GM21423 (cell line): ENCODE data around the gene POLN.

Experiments used
- ATAC-seq: cut with Tn5 transposase; IDR thresholded peaks from one replicate; pipeline ENCODE4 v1.9.1; 2021; ENCODE audit warnings: mild to moderate bottlenecking, moderate library complexity; ENCODE audit not compliant: unreplicated experiment

POLN gene

DNA sequence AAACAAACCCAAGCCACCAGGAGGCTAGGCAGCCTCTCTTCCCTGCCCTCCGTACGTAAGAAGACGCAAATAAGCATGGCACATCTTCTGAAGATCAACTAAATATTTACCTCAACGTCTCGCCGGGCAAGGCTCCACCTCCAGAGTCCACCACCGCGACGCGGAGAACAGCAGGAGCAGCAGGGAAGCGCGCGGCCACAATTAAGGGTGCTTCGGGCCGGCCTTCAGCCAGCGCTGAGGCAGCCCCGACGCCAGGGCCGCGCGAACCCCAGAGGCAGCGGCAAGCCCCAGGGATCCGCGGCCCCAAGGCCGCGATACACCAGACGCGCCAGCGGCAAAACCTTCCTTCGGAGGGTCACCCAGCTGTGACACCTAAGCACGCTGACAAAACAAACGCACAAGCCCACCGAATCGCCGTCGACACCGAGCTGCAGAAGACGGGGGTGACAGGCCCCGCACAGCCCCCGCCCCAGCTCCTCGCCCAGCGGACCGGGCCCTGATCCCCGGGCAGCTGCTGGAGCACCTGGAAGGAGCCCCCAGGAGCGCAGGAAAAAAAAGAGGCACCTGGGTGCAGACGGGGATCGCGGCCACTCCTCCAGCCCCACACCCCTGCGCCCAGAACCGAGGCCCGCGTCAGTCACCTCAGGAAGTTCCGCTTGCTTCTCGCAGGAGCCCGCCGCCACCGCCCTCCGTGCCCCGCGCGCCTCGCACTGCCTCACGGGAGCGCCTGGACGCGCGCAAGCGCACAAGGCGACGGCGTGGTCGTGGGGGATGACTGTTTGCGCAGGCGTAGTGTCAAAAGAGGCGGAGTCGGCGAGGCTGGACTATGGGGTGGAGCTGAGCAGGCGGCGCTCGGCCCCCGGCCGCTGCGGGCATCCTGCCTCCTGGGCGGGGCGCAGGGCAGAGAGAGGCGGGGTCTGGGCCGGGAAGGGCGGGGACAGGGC lies at the start of gene POLN, which contains the start of gene HAUS3:
Gene POLN (minus strand): TSS at position 712 of the 944 bp plus-strand sequence. CDS start 12,890 bp downstream, outside the sequence.
Gene HAUS3 (minus strand): TSS at position 712 of the 944 bp plus-strand sequence. CDS start 1,175 bp downstream, outside the sequence.
- peak; percentile 87 for ATAC-seq

- ATAC-seq, result no peak
These were observed 49.2 kb upstream of the POLN start for GRCh38 chr4:2290974-2291704.

DNA sequence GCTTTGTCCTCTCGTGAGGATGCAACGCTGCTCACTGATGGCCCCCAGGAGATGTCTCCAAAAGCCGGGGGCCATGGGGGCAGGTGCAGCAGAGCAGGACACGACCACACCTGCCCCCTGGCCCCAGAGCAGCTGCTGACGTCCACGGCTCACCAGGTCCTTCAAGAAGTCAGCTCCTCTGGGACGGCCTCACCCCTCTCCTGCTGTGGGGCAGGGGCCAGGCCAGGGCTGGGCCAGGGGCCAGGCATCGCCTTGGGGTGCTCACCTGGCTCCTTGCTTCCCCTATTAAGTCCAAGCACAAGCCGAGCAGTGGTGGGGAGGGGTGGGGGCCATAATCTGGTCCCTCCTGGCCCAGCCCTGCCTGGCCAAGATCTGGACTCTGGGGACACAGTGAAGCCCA lies 48.6 kb upstream of the POLN start:
- no peak for ATAC-seq

GRCh38 chr4:2289955-2290333 lies 48.0 kb upstream of the POLN start:
- no peak for ATAC-seq

- no peak for ATAC-seq
These were observed 47.5 kb upstream of the POLN start for GRCh38 chr4:2289311-2289954.

- no peak for ATAC-seq
These were observed 46.2 kb upstream of the POLN start for GRCh38 chr4:2288051-2288541.

DNA sequence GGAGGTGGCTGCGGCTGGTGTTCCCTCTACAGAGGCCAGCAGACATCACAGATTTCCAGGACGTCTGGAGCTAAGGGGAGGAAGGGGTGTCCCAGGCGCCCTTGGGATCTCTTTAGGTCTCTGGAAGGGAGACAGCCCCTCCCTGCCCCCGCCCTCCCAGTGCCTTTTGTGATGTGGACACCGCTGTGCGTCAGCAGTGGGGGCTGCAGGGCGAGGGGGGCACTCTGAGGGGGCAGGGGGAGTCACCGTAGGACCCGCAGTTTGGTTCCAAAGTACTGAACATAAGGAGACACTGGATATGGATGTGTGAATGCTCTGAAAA lies 45.6 kb upstream of the POLN start:
- no peak for ATAC-seq

DNA sequence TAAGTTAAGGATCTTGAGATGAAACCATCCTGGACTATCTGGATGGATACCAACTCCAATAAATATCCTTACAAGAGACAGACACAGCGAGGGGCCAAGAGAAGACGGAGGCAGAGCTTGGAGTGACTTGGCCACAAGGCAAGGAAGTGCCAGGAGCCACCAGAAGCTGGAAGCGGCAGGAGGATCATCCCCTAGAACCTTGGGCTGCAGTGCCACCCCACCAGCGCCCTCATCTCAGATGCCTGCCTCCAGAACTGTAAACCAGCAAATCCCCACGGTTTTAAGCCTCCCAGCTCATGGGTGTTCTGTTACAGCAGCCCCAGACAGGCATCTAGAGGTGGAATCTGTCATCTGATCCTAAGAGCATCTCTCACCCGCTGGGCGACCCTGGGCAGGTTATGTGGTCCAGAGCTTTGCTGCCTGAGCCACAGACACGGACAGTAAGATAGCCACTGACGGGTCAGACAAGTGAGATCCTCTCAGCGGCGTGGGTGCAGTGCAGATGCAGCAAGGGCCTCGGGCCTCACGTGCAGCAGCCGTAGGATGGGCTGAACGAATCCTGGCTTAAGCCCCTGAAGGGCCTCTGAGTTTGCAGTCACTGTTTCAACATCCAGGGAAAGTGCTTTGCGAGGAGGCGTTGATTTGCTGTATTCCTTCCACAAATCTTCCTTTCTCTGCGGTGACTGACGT lies 45.1 kb upstream of the POLN start:
- ATAC-seq, result no peak

DNA sequence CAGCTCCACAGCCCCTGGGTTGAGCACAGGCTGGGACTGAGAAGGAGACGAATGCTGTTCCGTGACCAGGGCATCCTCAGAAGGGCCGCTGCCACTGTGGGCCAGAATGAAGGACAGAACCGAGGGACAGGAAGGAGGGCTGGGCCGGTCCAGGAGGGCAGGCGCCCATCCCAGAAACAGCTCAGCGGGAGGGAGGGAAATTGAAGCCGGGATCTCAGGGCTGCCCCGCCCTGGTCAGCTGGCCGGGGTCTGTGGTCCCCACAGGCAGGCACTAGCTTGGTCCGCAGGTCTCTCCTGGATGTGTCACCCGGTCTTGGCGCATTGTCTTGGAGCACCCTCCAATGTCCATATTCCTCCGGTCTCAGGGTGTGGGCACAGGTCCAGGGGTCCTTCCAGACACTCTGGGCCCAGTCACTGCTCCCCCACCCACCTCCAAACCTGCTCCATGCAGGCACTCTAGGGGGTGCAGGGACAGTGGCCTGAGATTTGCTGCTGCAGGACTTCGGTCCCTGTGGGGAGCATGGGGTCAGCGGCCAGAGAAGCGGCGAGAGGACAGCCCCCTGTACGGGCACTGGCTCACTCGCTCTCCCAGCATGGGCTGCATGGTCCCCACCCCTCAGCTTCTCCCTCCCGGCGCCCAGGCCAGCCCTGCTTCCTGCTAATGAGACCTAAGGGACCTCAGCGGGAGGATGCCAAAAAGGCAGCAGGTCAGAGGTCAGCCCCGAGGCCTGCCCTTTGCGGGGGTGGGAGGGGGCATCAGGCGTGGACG lies 43.9 kb upstream of the POLN start:
- no peak for ATAC-seq

DNA sequence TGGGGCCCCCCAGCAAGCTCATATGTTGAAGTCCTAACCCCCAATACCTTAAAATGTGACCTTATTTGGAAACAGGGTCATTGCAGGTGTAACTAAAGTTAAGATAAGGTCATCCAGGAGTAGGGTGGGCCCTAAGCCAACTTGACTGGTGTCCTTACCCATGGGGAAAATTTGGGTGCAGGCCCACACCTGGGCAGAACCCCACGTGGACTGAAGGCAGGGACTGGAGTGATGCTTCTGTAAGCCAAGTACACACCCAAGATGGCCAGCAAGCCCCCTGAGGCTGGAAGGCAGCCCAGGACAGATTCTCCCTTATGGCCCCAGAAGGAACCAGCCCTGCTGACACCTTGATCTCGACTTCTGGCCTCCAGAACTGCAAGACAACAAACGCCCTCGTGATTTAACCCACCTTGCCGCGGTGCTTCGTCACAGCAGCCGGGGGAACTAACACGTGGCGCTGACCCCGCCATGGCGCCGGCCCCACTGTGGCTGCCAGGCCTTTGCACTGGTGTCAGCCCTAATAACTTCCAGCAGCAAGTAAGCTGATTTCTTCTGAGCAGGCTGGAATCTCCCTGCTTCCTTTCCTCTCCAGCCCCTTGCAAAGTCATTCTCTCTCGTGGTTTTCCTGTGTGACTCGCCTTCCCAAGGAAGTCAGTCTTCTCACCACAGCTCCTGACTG lies 43.2 kb upstream of the POLN start:
- no peak for ATAC-seq

GRCh38 chr4:2284161-2284933 lies 42.4 kb upstream of the POLN start:
- no peak for ATAC-seq

GRCh38 chr4:2283199-2283711 lies 41.3 kb upstream of the POLN start:
- no peak for ATAC-seq

DNA sequence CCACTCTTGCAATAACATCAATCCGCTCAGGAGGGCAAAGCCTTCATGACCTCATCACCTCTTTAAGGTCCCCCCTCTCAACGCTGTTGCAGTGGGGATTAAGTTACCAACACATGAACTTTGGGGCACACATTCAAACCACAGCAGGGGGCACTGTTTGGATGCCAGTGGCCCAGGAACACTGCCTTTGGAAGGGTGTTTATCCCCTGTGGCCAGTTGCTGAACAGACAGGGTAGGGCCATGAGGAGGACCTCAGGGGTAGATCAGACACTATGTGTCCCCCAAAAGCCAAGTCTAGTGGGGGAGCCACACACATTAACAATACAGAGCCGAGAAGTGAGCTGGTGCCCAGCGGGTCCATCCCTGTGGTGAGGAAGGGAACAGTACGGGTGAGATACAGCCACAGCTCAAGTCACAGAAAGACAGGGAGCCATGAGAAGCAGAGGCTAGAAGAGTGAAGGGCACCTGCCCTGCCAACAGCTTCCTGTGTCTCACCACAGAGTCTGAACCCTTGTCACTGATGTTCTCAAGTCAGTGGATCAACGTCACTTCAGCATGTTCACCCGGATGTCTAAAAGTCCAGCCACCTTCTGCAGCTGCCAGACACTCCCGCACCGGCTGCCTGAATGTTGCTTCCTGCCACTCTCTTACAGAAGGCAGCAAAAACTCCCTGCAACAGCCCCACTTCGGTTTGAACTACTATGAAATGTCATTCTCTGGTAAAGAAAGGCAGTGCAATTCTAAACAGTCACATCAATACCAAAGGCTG lies 39.8 kb upstream of the POLN start:
- ATAC-seq, result peak; percentile 86

DNA sequence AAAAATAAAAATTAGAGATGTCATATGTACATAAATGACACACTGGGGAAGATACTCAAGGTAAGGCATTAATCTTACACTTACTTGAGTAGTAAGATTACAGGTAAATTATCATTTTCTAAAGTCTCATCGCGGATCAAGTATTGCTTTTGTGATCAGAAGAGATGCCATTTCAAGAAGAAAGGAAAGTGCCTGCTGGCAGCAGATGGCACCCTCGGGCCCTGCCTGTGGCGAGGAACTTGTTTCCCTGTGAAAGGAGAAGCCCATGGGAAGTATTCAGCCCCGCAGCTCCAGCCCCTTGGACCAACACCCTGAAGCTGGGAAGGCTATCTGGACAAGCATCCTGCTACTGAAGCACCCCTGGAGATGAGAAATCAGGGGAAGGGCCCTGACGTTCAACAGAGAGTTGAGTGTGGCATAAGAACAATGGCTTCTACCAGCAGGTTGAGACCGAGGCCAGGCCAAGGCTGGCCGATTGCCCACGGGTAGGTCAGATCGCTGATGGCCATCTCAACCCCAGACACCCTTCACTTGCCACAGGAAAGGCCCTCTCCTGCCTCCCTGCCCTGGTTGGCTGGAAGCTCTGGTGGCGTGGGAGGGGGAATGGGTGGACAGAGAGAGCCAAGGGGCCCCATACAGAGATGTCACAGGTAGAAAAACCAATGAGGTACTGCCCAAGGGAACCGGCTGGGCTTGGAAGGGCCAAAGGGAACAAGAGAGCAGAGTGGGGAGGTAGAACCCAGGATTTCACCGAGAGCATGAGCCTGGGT lies 38.8 kb upstream of the POLN start:
- ATAC-seq, result no peak

DNA sequence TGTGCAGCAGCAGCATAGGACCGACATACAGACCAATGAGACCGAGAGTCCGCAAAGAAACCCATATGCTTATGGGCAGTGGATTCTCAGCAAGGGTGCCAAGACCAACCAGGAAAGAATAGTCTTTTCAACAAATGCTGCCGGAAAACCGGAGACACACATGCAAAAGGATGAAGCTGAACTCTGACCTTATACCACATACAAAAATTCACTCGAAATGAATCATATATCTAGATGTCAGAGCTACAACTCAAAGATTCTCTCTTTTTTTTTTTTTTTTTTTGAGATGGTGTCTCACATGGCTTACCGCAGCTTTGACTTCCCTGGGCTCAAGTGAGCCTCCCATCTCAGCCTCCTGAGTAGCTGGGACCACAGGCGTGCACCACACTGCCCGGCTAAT lies 36.0 kb upstream of the POLN start:
- ATAC-seq, result no peak

GRCh38 chr4:2276581-2277325 lies 34.8 kb upstream of the POLN start:
- ATAC-seq, result no peak
